ENCODE data around the gene PLCL1. TPM values are rescaled to one million over a fixed set of nuclear protein-coding genes. Genes with fewer than 3 reads are reported as not detected.

Gene PLCL1
- total RNA-seq, 1 donor from 2014 or later = 2.0 TPM

DNA sequence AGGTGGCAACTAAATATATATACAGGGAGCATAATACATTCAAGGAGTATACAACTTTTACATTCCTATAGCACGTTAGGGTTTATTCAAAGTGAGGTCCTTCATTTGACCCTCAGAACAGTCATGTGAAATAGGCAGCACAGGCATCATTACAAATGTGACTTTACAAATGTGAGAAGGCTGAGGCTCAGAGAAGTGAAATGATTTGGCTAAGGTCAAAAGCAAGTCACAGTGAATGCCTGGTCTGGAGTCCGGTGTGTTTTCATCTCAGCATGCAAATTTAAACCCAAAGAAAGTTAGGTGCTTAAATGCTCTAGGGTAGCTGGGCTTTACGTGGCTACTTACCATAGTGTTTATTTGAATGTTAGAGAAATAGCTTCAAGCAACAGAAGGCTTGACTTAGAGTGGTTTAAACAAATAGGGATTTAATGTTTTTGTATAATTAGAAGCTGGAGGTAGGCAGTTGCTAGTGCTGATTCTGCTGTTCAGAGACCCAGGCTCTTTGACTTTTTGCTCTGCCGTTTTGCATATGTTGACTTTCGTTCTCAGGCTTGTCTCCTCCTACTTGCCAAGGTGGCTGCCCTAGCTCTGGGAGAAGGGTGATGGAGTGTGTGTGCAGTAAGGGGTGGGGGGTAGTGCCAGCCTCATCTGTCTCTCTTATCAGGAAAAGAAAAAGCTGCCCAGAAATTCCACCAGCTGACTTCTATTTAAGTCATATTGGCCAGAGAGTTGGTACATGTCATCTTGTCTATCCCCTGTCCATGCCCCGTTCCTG, 89.2 kb downstream of the PLCL1 start:
- no peak overlapping the region for H3K4me3 Mint-ChIP-seq
- H3K36me3 Mint-ChIP-seq = no peaks in the 10 kb centered on the region
- no peak overlapping the region for H3K27ac Mint-ChIP-seq
- peaks cover 2% of the 10 kb centered on the region for H3K27me3 Mint-ChIP-seq (ENCODE audit: low read depth)
- DNase-seq (ENCODE audit: low spot score in 2 of 2, unreplicated experiment in 2 of 2) = no peak
- no peaks in the 10 kb centered on the region for H3K9me3 Mint-ChIP-seq
- peaks cover 17% of the 10 kb centered on the region for H3K4me1 Mint-ChIP-seq
- TF ChIP-seq, protein P1, sequence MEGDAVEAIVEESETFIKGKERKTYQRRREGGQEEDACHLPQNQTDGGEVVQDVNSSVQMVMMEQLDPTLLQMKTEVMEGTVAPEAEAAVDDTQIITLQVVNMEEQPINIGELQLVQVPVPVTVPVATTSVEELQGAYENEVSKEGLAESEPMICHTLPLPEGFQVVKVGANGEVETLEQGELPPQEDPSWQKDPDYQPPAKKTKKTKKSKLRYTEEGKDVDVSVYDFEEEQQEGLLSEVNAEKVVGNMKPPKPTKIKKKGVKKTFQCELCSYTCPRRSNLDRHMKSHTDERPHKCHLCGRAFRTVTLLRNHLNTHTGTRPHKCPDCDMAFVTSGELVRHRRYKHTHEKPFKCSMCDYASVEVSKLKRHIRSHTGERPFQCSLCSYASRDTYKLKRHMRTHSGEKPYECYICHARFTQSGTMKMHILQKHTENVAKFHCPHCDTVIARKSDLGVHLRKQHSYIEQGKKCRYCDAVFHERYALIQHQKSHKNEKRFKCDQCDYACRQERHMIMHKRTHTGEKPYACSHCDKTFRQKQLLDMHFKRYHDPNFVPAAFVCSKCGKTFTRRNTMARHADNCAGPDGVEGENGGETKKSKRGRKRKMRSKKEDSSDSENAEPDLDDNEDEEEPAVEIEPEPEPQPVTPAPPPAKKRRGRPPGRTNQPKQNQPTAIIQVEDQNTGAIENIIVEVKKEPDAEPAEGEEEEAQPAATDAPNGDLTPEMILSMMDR (IDR thresholded peaks at IDR 0.05; ENCODE audit: unreplicated experiment) = no peak

DNA sequence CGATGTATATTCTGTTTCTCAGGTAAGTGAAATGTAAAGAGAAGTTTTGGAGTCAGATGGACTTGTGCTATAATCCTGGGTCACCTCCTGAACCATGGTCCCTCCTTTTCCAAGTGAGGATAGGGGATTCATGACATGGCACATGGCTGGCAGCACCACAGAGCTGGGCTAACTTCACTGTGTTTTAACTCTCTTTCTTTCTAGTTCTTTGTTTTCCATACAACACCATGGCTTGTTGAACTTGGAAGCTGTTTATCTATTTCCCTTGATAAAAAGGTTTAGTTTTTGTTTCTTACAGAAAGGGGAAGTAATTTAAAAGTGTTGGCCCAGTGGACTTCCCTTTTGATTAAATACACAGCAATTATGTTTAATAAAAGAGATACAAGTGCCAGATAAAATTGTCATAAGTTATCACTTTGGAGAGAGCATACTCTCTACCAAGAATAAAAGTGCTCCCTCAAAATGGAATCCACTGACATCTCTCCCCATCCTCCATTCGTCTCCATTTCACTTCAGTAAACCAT, 90.4 kb downstream of the PLCL1 start:
- Mint-ChIP-seq H3K9me3 (no peaks in the 10 kb centered on the region), H3K27me3 (ENCODE audit: low read depth) (peaks cover 2% of the 10 kb centered on the region), H3K27ac (no peak overlapping the region), H3K4me3 (no peak overlapping the region), H3K36me3 (no peaks in the 10 kb centered on the region), H3K4me1 (peaks cover 13% of the 10 kb centered on the region)
- TF ChIP-seq, protein P1 (IDR thresholded peaks at IDR 0.05; ENCODE audit: unreplicated experiment) = no peak
- no peak for DNase-seq (ENCODE audit: low spot score in 2 of 2, unreplicated experiment in 2 of 2)

DNA sequence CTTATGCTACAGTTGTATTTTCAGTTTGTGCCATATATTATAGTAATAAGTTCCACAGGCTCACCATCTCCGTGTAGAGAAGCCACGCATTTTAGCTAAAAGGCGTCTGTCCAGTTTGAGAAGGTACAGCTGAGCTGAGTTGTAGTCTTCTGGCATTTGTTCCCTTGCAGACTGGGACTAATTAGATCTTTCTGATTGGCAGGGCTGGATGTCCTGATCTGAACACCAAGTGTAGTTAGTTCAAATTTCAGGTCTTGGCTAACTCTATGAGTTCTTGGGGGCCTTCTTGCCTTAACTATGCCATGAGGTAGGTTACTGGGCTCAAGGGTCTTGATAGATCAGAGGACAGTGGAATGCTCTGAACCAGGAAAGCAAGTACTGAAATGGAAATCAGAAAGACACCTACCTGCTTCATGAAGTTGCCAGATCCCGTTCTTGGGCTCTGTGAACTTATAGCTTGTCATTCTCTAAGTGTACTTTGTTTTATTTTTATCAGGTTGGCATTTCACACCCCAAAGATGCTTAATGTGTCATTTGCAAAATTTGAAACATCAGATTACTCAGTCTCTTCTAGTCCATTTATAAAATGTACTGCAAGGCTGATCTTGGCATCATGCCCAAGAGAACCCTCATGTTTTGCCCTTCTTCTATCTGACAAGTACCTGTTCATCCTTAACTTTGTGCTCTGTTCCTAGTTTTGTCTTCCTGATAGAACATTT, 93.7 kb downstream of the PLCL1 start:
- TF ChIP-seq, protein P1 (IDR thresholded peaks at IDR 0.05; ENCODE audit: unreplicated experiment) = no peak
- no peaks in the 10 kb centered on the region for H3K9me3 Mint-ChIP-seq
- no peak overlapping the region for H3K27ac Mint-ChIP-seq
- no peaks in the 10 kb centered on the region for H3K36me3 Mint-ChIP-seq
- peaks cover 12% of the 10 kb centered on the region for H3K27me3 Mint-ChIP-seq (ENCODE audit: low read depth)
- H3K4me3 Mint-ChIP-seq = no peak overlapping the region
- no peak for DNase-seq (ENCODE audit: low spot score in 2 of 2, unreplicated experiment in 2 of 2)
- peaks cover 4% of the 10 kb centered on the region for H3K4me1 Mint-ChIP-seq

DNA sequence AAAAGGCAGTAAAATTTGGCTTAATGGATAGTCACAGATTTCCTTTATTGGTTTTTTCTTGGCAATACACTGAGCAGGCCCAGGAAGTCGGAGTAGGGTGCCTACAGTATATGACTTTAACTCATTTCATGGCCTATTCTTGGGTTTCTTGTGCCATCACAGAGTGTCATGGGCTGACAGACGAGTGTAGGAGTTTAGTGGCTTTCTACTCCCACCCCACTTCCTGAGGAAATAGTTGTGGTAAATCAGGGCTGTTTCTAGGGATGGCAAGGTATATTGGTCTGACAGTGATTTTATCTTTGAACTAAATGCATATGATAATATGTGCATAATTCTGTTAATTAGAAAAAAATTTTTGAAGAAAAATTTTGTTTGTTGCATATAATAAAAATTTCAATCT, 100.1 kb downstream of the PLCL1 start:
- H3K27ac Mint-ChIP-seq = no peak overlapping the region
- H3K4me1 Mint-ChIP-seq = no peaks in the 10 kb centered on the region
- H3K4me3 Mint-ChIP-seq = no peak overlapping the region
- TF ChIP-seq, protein P1 (IDR thresholded peaks at IDR 0.05; ENCODE audit: unreplicated experiment) = no peak
- no peaks in the 10 kb centered on the region for H3K9me3 Mint-ChIP-seq
- peaks cover 16% of the 10 kb centered on the region for H3K27me3 Mint-ChIP-seq (ENCODE audit: low read depth)
- no peak for DNase-seq (ENCODE audit: low spot score in 2 of 2, unreplicated experiment in 2 of 2)
- H3K36me3 Mint-ChIP-seq = no peaks in the 10 kb centered on the region

DNA sequence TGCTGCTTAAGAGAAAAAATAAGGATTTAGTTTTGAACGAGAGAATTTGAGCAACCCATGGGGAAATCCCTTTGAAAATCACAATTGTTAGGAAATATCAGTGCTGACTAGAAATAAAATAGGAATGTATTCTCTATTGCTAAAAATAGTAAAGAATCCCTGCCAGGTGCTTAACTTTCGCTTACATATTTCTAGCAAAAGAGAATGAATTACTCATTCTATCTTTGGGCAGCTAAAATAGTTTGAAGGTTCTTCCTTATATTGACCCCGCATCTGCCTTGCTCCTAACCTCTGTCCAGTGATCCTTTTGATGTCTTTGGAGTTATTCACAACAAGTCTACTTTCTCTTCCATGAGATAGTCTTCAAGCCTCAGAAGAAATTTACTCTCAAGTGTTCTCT, 103.8 kb downstream of the PLCL1 start:
- Mint-ChIP-seq H3K9me3 (no peaks in the 10 kb centered on the region), H3K4me1 (no peaks in the 10 kb centered on the region), H3K27me3 (ENCODE audit: low read depth) (peaks cover 20% of the 10 kb centered on the region), H3K27ac (no peak overlapping the region), H3K4me3 (no peak overlapping the region), H3K36me3 (no peaks in the 10 kb centered on the region)
- TF ChIP-seq, protein P1 (IDR thresholded peaks at IDR 0.05; ENCODE audit: unreplicated experiment) = no peak
- DNase-seq (ENCODE audit: low spot score in 2 of 2, unreplicated experiment in 2 of 2) = no peak
